Putamen (tissue), 1 donor: ENCODE data around the gene THRB.
"Not testable (repeated sequence)": the region's sequence is repeated elsewhere in the genome, so short reads cannot be mapped to it uniquely, and the experiment has no call there.

Experiments used
- DNase-seq: peaks from one replicate; pipeline ENCODE4 v3.0.0-alpha.2; 2016; ENCODE audit warnings: low spot score

Gene THRB

GRCh38 chr3:24094818-24095217, 399.8 kb downstream of the THRB start:
- not testable (repeated sequence) for DNase-seq

- DNase-seq: no peak
Measured at GRCh38 chr3:24088782-24089181, 405.9 kb downstream of the THRB start.

- no peak for DNase-seq
Measured at GRCh38 chr3:24087469-24087868, 407.2 kb downstream of the THRB start.

- DNase-seq: no peak
Measured at GRCh38 chr3:24086617-24087404, 407.8 kb downstream of the THRB start.

GRCh38 chr3:24086206-24086605, 408.4 kb downstream of the THRB start:
- DNase-seq: no peak

GRCh38 chr3:24072193-24072592, 422.5 kb downstream of the THRB start:
- no peak for DNase-seq

- DNase-seq: no peak
Measured at GRCh38 chr3:24069045-24069444, 425.6 kb downstream of the THRB start.

GRCh38 chr3:24067483-24067882, 427.2 kb downstream of the THRB start:
- no peak for DNase-seq
